GM12878 (cell line): ENCODE results near the gene PDSS2.

ENCODE experiments used
- CTCF ChIP-seq, 3 experiments: IDR thresholded peaks in 2 of 3; conservative IDR thresholded peaks in 1 of 3; 2 replicates each; pipeline ENCODE4 v1.5.1; 2011; ENCODE audit warnings: low read depth in 3 of 3, low read length in 3 of 3, mild to moderate bottlenecking in 3 of 3, control low read depth in 2 of 3, moderate library complexity in 2 of 3, inconsistent platforms in 1 of 3, mixed read lengths in 1 of 3; ENCODE audit not compliant: control insufficient read depth in 2 of 3, insufficient read depth in 1 of 3; ENCODE audit errors: extremely low read depth in 1 of 3
- SREBF2 ChIP-seq: IDR thresholded peaks from 2 replicates; pipeline ENCODE4 v1.6.1; 2012; ENCODE audit warnings: mild to moderate bottlenecking, low read length
- SRF ChIP-seq, 2 experiments: IDR thresholded peaks; 2 replicates each; pipeline ENCODE4 v1.6.1; 2011; ENCODE audit warnings: low read depth in 2 of 2, low read length in 2 of 2, mild to moderate bottlenecking in 1 of 2, moderate library complexity in 1 of 2

GRCh38 chr6:107214655-107215054, 244.7 kb downstream of the PDSS2 start:
- TF ChIP-seq CTCF (IDR thresholded peaks at IDR 0.05 in 2 of 3, conservative IDR thresholded peaks at IDR 0.05 in 1 of 3; ENCODE audit: control insufficient read depth in 2 of 3, extremely low read depth in 1 of 3, insufficient read depth in 1 of 3, low read depth in 3 of 3, low read length in 3 of 3) (no peak), SRF (IDR thresholded peaks at IDR 0.05; ENCODE audit: low read depth in 2 of 2, low read length in 2 of 2) (no peak), SREBF2 (no peak)
